Measurements from ENCODE around the gene GAS2L3. TPM values are rescaled to one million over a fixed set of nuclear protein-coding genes. Genes with fewer than 3 reads are reported as not detected.
"Not testable (repeated sequence)": the region's sequence is repeated elsewhere in the genome, so short reads cannot be mapped to it uniquely, and the experiment has no call there.

Gene GAS2L3
- total and polyA plus RNA-seq, 4 donors = 0.13 to 19.6 (median 5.5) TPM

GRCh38 chr12:100591979-100592378 is 18.5 kb downstream of the GAS2L3 start:
- DNase-seq = no peak
- Histone ChIP-seq H3K9me3 (ENCODE audit: control insufficient read depth, low read length) (no peaks in the 10 kb centered on the region), H3K27ac (ENCODE audit: low read depth in 1 of 2, low read length in 2 of 2) (no peak overlapping the region), H3K4me3 (ENCODE audit: low read length in 2 of 2) (no peak overlapping the region), H3K4me1 (ENCODE audit: control insufficient read depth in 1 of 2, insufficient read depth in 2 of 2, low read length in 2 of 2) (no peaks in the 10 kb centered on the region), H3K36me3 (ENCODE audit: control insufficient read depth in 1 of 2, insufficient read depth in 2 of 2, low read length in 1 of 2) (no peaks in the 10 kb centered on the region), H3K27me3 (ENCODE audit: control insufficient read depth in 1 of 2, insufficient read depth in 2 of 2, low read length in 1 of 2) (no peaks in the 10 kb centered on the region)
- intact Hi-C loops (cut with DNase I) = no loop called here
- WGBS, 2 donors = 89 to 93% methylated on average over 4 of the region's 4 CpGs
- ATAC-seq (ENCODE audit: low FRiP score) = no peak

- ATAC-seq (ENCODE audit: low FRiP score) (no peak), DNase-seq (no peak)
- intact Hi-C loops (cut with DNase I) = no loop called here
- WGBS, 2 donors = 27 to 31% methylated on average over 5 of the region's 5 CpGs
- no peaks in the 10 kb centered on the region for H3K9me3 ChIP-seq (ENCODE audit: control insufficient read depth, low read length)
- H3K27ac ChIP-seq (ENCODE audit: low read depth in 1 of 2, low read length in 2 of 2) = no peak overlapping the region
- no peak overlapping the region for H3K4me3 ChIP-seq (ENCODE audit: low read length in 2 of 2)
- H3K27me3 ChIP-seq (ENCODE audit: control insufficient read depth in 1 of 2, insufficient read depth in 2 of 2, low read length in 1 of 2) = no peaks in the 10 kb centered on the region
- H3K4me1 ChIP-seq (ENCODE audit: control insufficient read depth in 1 of 2, insufficient read depth in 2 of 2, low read length in 2 of 2) = no peaks in the 10 kb centered on the region
- H3K36me3 ChIP-seq (ENCODE audit: control insufficient read depth in 1 of 2, insufficient read depth in 2 of 2, low read length in 1 of 2) = no peaks in the 10 kb centered on the region
These were observed 20.0 kb downstream of the GAS2L3 start for GRCh38 chr12:100593490-100593889.

- Histone ChIP-seq H3K27ac (ENCODE audit: low read depth in 1 of 2, low read length in 2 of 2) (no peak overlapping the region), H3K4me3 (ENCODE audit: low read length in 2 of 2) (no peak overlapping the region), H3K4me1 (ENCODE audit: control insufficient read depth in 1 of 2, insufficient read depth in 2 of 2, low read length in 2 of 2) (no peaks in the 10 kb centered on the region), H3K27me3 (ENCODE audit: control insufficient read depth in 1 of 2, insufficient read depth in 2 of 2, low read length in 1 of 2) (no peaks in the 10 kb centered on the region), H3K36me3 (ENCODE audit: control insufficient read depth in 1 of 2, insufficient read depth in 2 of 2, low read length in 1 of 2) (no peaks in the 10 kb centered on the region), H3K9me3 (ENCODE audit: control insufficient read depth, low read length) (no peaks in the 10 kb centered on the region)
- ATAC-seq (ENCODE audit: low FRiP score) = no peak
- no peak for DNase-seq
- WGBS, 2 donors = 73 to 82% methylated on average over 1 of the region's 1 CpG
- intact Hi-C loops (cut with DNase I) = no loop called here
These were observed 28.1 kb downstream of the GAS2L3 start for GRCh38 chr12:100601626-100602025.

GRCh38 chr12:100602997-100603396 is 29.5 kb downstream of the GAS2L3 start:
- H3K27me3 ChIP-seq (ENCODE audit: control insufficient read depth in 1 of 2, insufficient read depth in 2 of 2, low read length in 1 of 2); H3K4me1 ChIP-seq (ENCODE audit: control insufficient read depth in 1 of 2, insufficient read depth in 2 of 2, low read length in 2 of 2); H3K9me3 ChIP-seq (ENCODE audit: control insufficient read depth, low read length); DNase-seq; H3K4me3 ChIP-seq (ENCODE audit: low read length in 2 of 2); ATAC-seq (ENCODE audit: low FRiP score); intact Hi-C loops (cut with DNase I); H3K27ac ChIP-seq (ENCODE audit: low read depth in 1 of 2, low read length in 2 of 2); H3K36me3 ChIP-seq (ENCODE audit: control insufficient read depth in 1 of 2, insufficient read depth in 2 of 2, low read length in 1 of 2): not testable (repeated sequence)
- WGBS, 2 donors = 79 to 90% methylated on average over 1 of the region's 1 CpG

GRCh38 chr12:100608776-100609175 is 35.3 kb downstream of the GAS2L3 start:
- peak in 1 of 2 donors; percentile 67 for DNase-seq
- 92 to 100% methylated on average over 1 of the region's 1 CpG for WGBS, 2 donors
- Histone ChIP-seq H3K36me3 (ENCODE audit: control insufficient read depth in 1 of 2, insufficient read depth in 2 of 2, low read length in 1 of 2) (no peaks in the 10 kb centered on the region), H3K4me3 (ENCODE audit: low read length in 2 of 2) (no peak overlapping the region), H3K27ac (ENCODE audit: low read depth in 1 of 2, low read length in 2 of 2) (no peak overlapping the region), H3K9me3 (ENCODE audit: control insufficient read depth, low read length) (no peaks in the 10 kb centered on the region), H3K4me1 (ENCODE audit: control insufficient read depth in 1 of 2, insufficient read depth in 2 of 2, low read length in 2 of 2) (no peaks in the 10 kb centered on the region), H3K27me3 (ENCODE audit: control insufficient read depth in 1 of 2, insufficient read depth in 2 of 2, low read length in 1 of 2) (no peaks in the 10 kb centered on the region)
- ATAC-seq (ENCODE audit: low FRiP score) = no peak
- intact Hi-C loops (cut with DNase I) = no loop called here

GRCh38 chr12:100610666-100611430 is 37.4 kb downstream of the GAS2L3 start:
- Histone ChIP-seq H3K36me3 (ENCODE audit: control insufficient read depth in 1 of 2, insufficient read depth in 2 of 2, low read length in 1 of 2) (no peaks in the 10 kb centered on the region), H3K4me3 (ENCODE audit: low read length in 2 of 2) (no peak overlapping the region), H3K27me3 (ENCODE audit: control insufficient read depth in 1 of 2, insufficient read depth in 2 of 2, low read length in 1 of 2) (no peaks in the 10 kb centered on the region), H3K9me3 (ENCODE audit: control insufficient read depth, low read length) (no peaks in the 10 kb centered on the region), H3K4me1 (ENCODE audit: control insufficient read depth in 1 of 2, insufficient read depth in 2 of 2, low read length in 2 of 2) (no peaks in the 10 kb centered on the region), H3K27ac (ENCODE audit: low read depth in 1 of 2, low read length in 2 of 2) (no peak overlapping the region)
- no peak for DNase-seq
- intact Hi-C loops (cut with DNase I) = no loop called here
- ATAC-seq (ENCODE audit: low FRiP score) = no peak
- 88 to 90% methylated on average over 4 of the region's 4 CpGs for WGBS, 2 donors

GRCh38 chr12:100612606-100613005 is 39.1 kb downstream of the GAS2L3 start:
- intact Hi-C loops (cut with DNase I) = no loop called here
- Histone ChIP-seq H3K27ac (ENCODE audit: low read depth in 1 of 2, low read length in 2 of 2) (no peak overlapping the region), H3K4me3 (ENCODE audit: low read length in 2 of 2) (no peak overlapping the region), H3K9me3 (ENCODE audit: control insufficient read depth, low read length) (no peaks in the 10 kb centered on the region), H3K27me3 (ENCODE audit: control insufficient read depth in 1 of 2, insufficient read depth in 2 of 2, low read length in 1 of 2) (no peaks in the 10 kb centered on the region), H3K36me3 (ENCODE audit: control insufficient read depth in 1 of 2, insufficient read depth in 2 of 2, low read length in 1 of 2) (no peaks in the 10 kb centered on the region), H3K4me1 (ENCODE audit: control insufficient read depth in 1 of 2, insufficient read depth in 2 of 2, low read length in 2 of 2) (no peaks in the 10 kb centered on the region)
- DNase-seq (no peak), ATAC-seq (ENCODE audit: low FRiP score) (no peak)
- 94 to 97% methylated on average over 3 of the region's 3 CpGs for WGBS, 2 donors

GRCh38 chr12:100624571-100624970 is 51.1 kb downstream of the GAS2L3 start:
- H3K4me1 ChIP-seq (ENCODE audit: control insufficient read depth in 1 of 2, insufficient read depth in 2 of 2, low read length in 2 of 2) = no peaks in the 10 kb centered on the region
- H3K27me3 ChIP-seq (ENCODE audit: control insufficient read depth in 1 of 2, insufficient read depth in 2 of 2, low read length in 1 of 2) = no peaks in the 10 kb centered on the region
- intact Hi-C loops (cut with DNase I) = no loop called here
- H3K4me3 ChIP-seq (ENCODE audit: low read length in 2 of 2) = no peak overlapping the region
- no peak overlapping the region for H3K27ac ChIP-seq (ENCODE audit: low read depth in 1 of 2, low read length in 2 of 2)
- 90 to 97% methylated on average over 4 of the region's 4 CpGs for WGBS, 2 donors
- no peak for DNase-seq
- no peaks in the 10 kb centered on the region for H3K36me3 ChIP-seq (ENCODE audit: control insufficient read depth in 1 of 2, insufficient read depth in 2 of 2, low read length in 1 of 2)
- no peak for ATAC-seq (ENCODE audit: low FRiP score)
- H3K9me3 ChIP-seq (ENCODE audit: control insufficient read depth, low read length) = no peaks in the 10 kb centered on the region

- DNase-seq (no peak), ATAC-seq (ENCODE audit: low FRiP score) (no peak)
- Histone ChIP-seq H3K36me3 (ENCODE audit: control insufficient read depth in 1 of 2, insufficient read depth in 2 of 2, low read length in 1 of 2) (no peaks in the 10 kb centered on the region), H3K4me1 (ENCODE audit: control insufficient read depth in 1 of 2, insufficient read depth in 2 of 2, low read length in 2 of 2) (no peaks in the 10 kb centered on the region), H3K4me3 (ENCODE audit: low read length in 2 of 2) (no peak overlapping the region), H3K27me3 (ENCODE audit: control insufficient read depth in 1 of 2, insufficient read depth in 2 of 2, low read length in 1 of 2) (no peaks in the 10 kb centered on the region), H3K27ac (ENCODE audit: low read depth in 1 of 2, low read length in 2 of 2) (no peak overlapping the region), H3K9me3 (ENCODE audit: control insufficient read depth, low read length) (no peaks in the 10 kb centered on the region)
- intact Hi-C loops (cut with DNase I) = no loop called here
- WGBS, 2 donors = 62 to 65% methylated on average over 4 of the region's 4 CpGs
These were observed 59.0 kb downstream of the GAS2L3 start for GRCh38 chr12:100632445-100632892.
